IMR-90 (cell line): ENCODE data around the gene CKLF. TPM values are rescaled to one million over a fixed set of nuclear protein-coding genes. Genes with fewer than 3 reads are reported as not detected.
A peak's percentile ranks its signal among the peaks of the same experiment; 100 is the strongest.

Experiments used
- ATAC-seq: fragments of 200-7000 bp; cut with Tn5 transposase; 2 replicates; pipeline ENCODE4 v1.9.1; 2020; ENCODE audit warnings: low read depth, mild to moderate bottlenecking, moderate library complexity
- BruUV-seq: library from RNA; stranded (reverse); fragments of 400-500 nt; replicated peaks from 2 replicates; lab custom pipeline; 2021; lab: Mats Ljungman, UMichigan
- CTCF ChIA-PET: fragments of 300-600 bp; formaldehyde crosslinking; extraction: SDS; loops from one replicate; lab custom pipeline; 2021; ENCODE audit warnings: antibody characterized with exemption; lab: Yijun Ruan, JAX
- POLR2A ChIA-PET: fragments of 300-600 bp; sonication (Branson Sonifier 250); formaldehyde crosslinking; loops from one replicate; lab custom pipeline; 2022; ENCODE audit warnings: antibody characterized with exemption; ENCODE audit not compliant: unreplicated experiment; lab: Charles Lee
- DNase-seq: peaks from one replicate; pipeline ENCODE4 v3.0.0; 2013
- H2AFZ ChIP-seq: replicated peaks from 2 replicates; pipeline ENCODE3; 2013; ENCODE audit warnings: low read length, mild to moderate bottlenecking; ENCODE audit not compliant: poor library complexity
- H2AK5ac ChIP-seq: 2 replicates; pipeline ENCODE4 v1.6.1; 2013; ENCODE audit warnings: low read depth, low read length, inconsistent platforms
- H2AK9ac ChIP-seq: replicated peaks from 2 replicates; pipeline ENCODE3; 2013; ENCODE audit warnings: mild to moderate bottlenecking, low read depth, low read length, moderate library complexity; ENCODE audit not compliant: poor library complexity
- H2BK120ac ChIP-seq: 2 replicates; pipeline ENCODE4 v1.6.1; 2013; ENCODE audit warnings: low read depth, low read length, inconsistent platforms
- H2BK15ac ChIP-seq: 3 replicates; pipeline ENCODE4 v1.6.1; 2013; ENCODE audit warnings: low read depth, low read length, inconsistent platforms
- H2BK20ac ChIP-seq: 2 replicates; pipeline ENCODE4 v1.6.1; 2013; ENCODE audit warnings: low read depth, mild to moderate bottlenecking, inconsistent platforms, low read length, moderate library complexity
- H2BK5ac ChIP-seq: 2 replicates; pipeline ENCODE4 v1.6.1; 2013; ENCODE audit warnings: mild to moderate bottlenecking, low read depth, low read length, inconsistent platforms; ENCODE audit not compliant: poor library complexity, severe bottlenecking
- H3K14ac ChIP-seq: replicated peaks from 2 replicates; pipeline ENCODE4 v1.6.1; 2013; ENCODE audit warnings: low read depth, low read length, inconsistent platforms
- H3K18ac ChIP-seq: 2 replicates; pipeline ENCODE4 v1.6.1; 2013; ENCODE audit warnings: low read depth, low read length, control low read depth
- H3K23ac ChIP-seq: 2 replicates; pipeline ENCODE4 v1.6.1; 2013; ENCODE audit warnings: low read depth, low read length, inconsistent platforms
- H3K27ac ChIP-seq: 2 replicates; pipeline ENCODE4 v1.5.1; 2013; ENCODE audit warnings: mild to moderate bottlenecking, control low read depth, low read length; ENCODE audit not compliant: insufficient read depth
- H3K27me3 ChIP-seq: 2 replicates; pipeline ENCODE4 v1.6.1; 2013; ENCODE audit warnings: low read length; ENCODE audit not compliant: control insufficient read depth, insufficient read depth
- H3K36me3 ChIP-seq: 2 replicates; pipeline ENCODE4 v1.6.1; 2013; ENCODE audit warnings: low read length, mixed read lengths; ENCODE audit not compliant: control insufficient read depth, insufficient read depth
- H3K4ac ChIP-seq: 2 replicates; pipeline ENCODE4 v1.6.1; 2013; ENCODE audit warnings: low read depth, low read length, inconsistent platforms
- H3K4me1 ChIP-seq: 2 replicates; pipeline ENCODE4 v1.6.1; 2013; ENCODE audit warnings: low read length, mixed read lengths; ENCODE audit not compliant: control insufficient read depth, insufficient read depth
- H3K4me2 ChIP-seq: 2 replicates; pipeline ENCODE4 v1.6.1; 2013; ENCODE audit warnings: low read depth, mild to moderate bottlenecking, control low read depth, low read length, moderate library complexity
- H3K4me3 ChIP-seq: 2 replicates; pipeline ENCODE4 v1.5.1; 2013; ENCODE audit warnings: low read depth, mild to moderate bottlenecking, control low read depth, low read length, moderate library complexity; ENCODE audit not compliant: insufficient read depth
- H3K56ac ChIP-seq: 2 replicates; pipeline ENCODE4 v1.6.1; 2013; ENCODE audit warnings: low read length, inconsistent platforms; ENCODE audit not compliant: insufficient read depth; ENCODE audit errors: extremely low read depth
- H3K79me1 ChIP-seq, 2 experiments: 2 replicates each; pipeline ENCODE4 v1.6.1; 2013; ENCODE audit warnings: low read length in 2 of 2, inconsistent platforms in 1 of 2, low read depth in 1 of 2
- H3K9ac ChIP-seq: 2 replicates; pipeline ENCODE4 v1.6.1; 2013; ENCODE audit warnings: low read depth, low read length, control low read depth
- H3K9me1 ChIP-seq: 2 replicates; pipeline ENCODE4 v1.6.1; 2013; ENCODE audit warnings: low read length, inconsistent platforms; ENCODE audit not compliant: insufficient read depth
- H3K9me3 ChIP-seq: 2 replicates; pipeline ENCODE4 v1.6.1; 2013; ENCODE audit warnings: low read length; ENCODE audit not compliant: control insufficient read depth, insufficient read depth
- H4K20me1 ChIP-seq: 2 replicates; pipeline ENCODE4 v1.6.1; 2013; ENCODE audit warnings: low read length, inconsistent platforms; ENCODE audit not compliant: insufficient read depth
- H4K5ac ChIP-seq: 2 replicates; pipeline ENCODE4 v1.6.1; 2013; ENCODE audit warnings: mild to moderate bottlenecking, low read depth, low read length, control low read depth
- H4K8ac ChIP-seq, 2 experiments: 2 replicates each; pipeline ENCODE4 v1.6.1; 2013; ENCODE audit warnings: low read depth in 2 of 2, low read length in 2 of 2, control low read depth in 1 of 2, inconsistent platforms in 1 of 2
- H4K91ac ChIP-seq: 2 replicates; pipeline ENCODE4 v1.6.1; 2013; ENCODE audit warnings: low read depth, low read length, inconsistent platforms; ENCODE audit not compliant: insufficient read depth
- RCOR1 ChIP-seq: IDR thresholded peaks from 2 replicates; pipeline ENCODE4 v1.6.1; 2012; ENCODE audit warnings: mild to moderate bottlenecking, low read length, improper control_type of control experiment; ENCODE audit not compliant: insufficient replicate concordance
- WGBS, 2 experiments: methylation state at CpG; one replicate each; pipeline versions ENCODE4 v1.1.5 to v1.1.7; 2013; ENCODE audit warnings: missing lambda C conversion rate in 2 of 2; ENCODE audit not compliant: insufficient read length in 1 of 2; ENCODE audit errors: extremely low coverage in 2 of 2; 5-methylcytosine and 5-hydroxymethylcytosine counted together
- dilution Hi-C: fragments of 300-500 bp; cut with HindIII; formaldehyde crosslinking; loops from one replicate; pipeline ENCODE4 v1.14.3; 2018; ENCODE audit warnings: low sequenced_read_pairs; ENCODE audit not compliant: unreplicated experiment
- in situ Hi-C: fragments of 300-500 bp; cut with MboI; formaldehyde crosslinking; loops from 3 replicates; pipeline ENCODE4 v1.14.3; 2019; ENCODE audit warnings: low sequenced_read_pairs, inconsistent platforms, mixed read lengths
- intact Hi-C: fragments of 100-400 bp; cut with micrococcal nuclease; formaldehyde crosslinking; loops from 2 replicates; pipeline ENCODE4 v1.10.0; 2022
- polyA plus RNA-seq, 3 experiments: library from polyadenylated mRNA; depleted of rRNA; stranded (reverse); fragments of >200 nt; gene quantifications; 2 replicates each; pipeline ENCODE4 v1.2.3, GENCODE V29; 2012; ENCODE audit warnings: low replicate concordance in 1 of 3
- total RNA-seq: library from RNA; depleted of rRNA; stranded (reverse); fragments of >200 nt; gene quantifications from 2 replicates; pipeline ENCODE4 v1.2.3, GENCODE V29; 2012

The CKLF gene
- total and polyA plus RNA-seq, 2 of the 4 experiments (the other 2 are of a cell fraction), result 60.8 to 92.2 TPM

DNA sequence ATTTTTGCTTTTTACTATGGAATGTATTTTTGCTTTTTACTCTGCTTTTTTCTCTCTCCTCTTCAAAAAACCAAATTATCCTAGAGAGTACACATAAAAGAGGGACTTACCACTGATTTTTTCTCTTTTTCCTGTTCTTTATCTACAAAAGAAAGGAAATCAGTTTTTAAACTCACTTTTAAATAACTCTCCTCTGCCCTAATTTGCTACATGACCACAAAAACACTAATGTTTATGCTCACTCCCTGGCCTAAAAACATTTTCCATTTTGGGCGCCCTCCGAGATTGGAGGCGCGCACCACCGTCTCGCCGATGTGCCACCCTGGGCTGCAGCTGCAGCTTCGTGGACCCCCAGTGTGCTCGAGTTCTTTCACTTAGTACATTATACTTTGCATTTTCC is 3.5 kb upstream of the CKLF start:
- Histone ChIP-seq H4K20me1 (no peaks in the 10 kb centered on the region), H4K8ac (peak overlapping the region; percentile 90 to 91), H4K5ac (peak overlapping the region; percentile 88), H2BK20ac (no peak overlapping the region), H3K36me3 (peaks cover 2% of the 10 kb centered on the region; the same call in 1 of the 2 replicates), H3K27ac (peak overlapping the region; percentile 93), H2BK120ac (no peak overlapping the region), H3K27me3 (no peaks in the 10 kb centered on the region), H2AK5ac (peak overlapping the region; percentile 79), H4K91ac (peak overlapping the region; percentile 84), H3K56ac (no peak overlapping the region), H3K18ac (no peak overlapping the region), H3K4me2 (peak overlapping the region; percentile 84), H3K4me1 (peaks cover 7% of the 10 kb centered on the region), H3K4me3 (peak overlapping the region; percentile 74), H3K4ac (peak overlapping the region; percentile 81), H3K9me1 (peaks cover 12% of the 10 kb centered on the region; the same call in 1 of the 2 replicates), H3K14ac (peak overlapping the region; percentile 88; the same call in 1 of the 2 replicates), H3K9ac (peak overlapping the region; percentile 94), H2AK9ac (peak overlapping the region; percentile 37), H3K9me3 (no peaks in the 10 kb centered on the region), H3K23ac (peak overlapping the region; percentile 23; the same call in 1 of the 2 replicates), H2BK5ac (peak overlapping the region; percentile 67), H3K79me1 (peaks cover 33 to 40% of the 10 kb centered on the region in 2 experiments), H2AFZ (peak overlapping the region; percentile 83), H2BK15ac (peak overlapping the region; percentile 12; the same call in 1 of the 3 replicates)
- no TSS peak for BruUV-seq
- no CpG with 5 or more reads among the region's 9 CpGs for WGBS, 2 experiments
- ChIA-PET CTCF (no interaction called here), POLR2A (no interaction called here)
- in situ Hi-C loops (no loop called here), intact Hi-C loops (no loop called here), dilution Hi-C loops (no loop called here)
- DNase-seq (no peak), ATAC-seq (no peak)
- TF ChIP-seq RCOR1, result no peak
